ENCODE results near the gene PHF21A.
A peak's percentile ranks its signal among the peaks of the same experiment; 100 is the strongest.

The PHF21A gene

GRCh38 chr11:45899448-45900174 is 221.6 kb downstream of the PHF21A start:
- DNase-seq: peak; percentile 83

- no peak for DNase-seq
Observed at GRCh38 chr11:45899086-45899447, 222.2 kb downstream of the PHF21A start.

DNA sequence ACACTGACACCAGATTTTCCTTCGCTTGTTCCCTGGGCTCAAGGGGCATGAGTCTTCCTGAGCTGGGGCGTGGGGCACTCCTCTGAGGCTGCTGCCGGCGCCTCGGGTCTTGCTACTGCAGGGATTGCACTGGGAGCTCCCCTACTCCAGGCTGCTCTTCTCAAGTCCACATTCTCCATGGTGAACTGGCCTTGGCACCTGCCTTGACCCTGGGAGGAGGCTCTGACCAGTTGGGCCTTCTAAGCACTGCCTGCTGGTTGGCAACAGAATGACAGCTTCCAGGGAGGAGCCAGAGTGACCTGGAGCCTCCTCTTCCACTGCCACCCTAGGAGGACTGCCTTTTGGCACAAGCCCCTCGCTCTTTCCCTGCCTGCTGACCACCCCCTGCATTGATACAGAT is 223.7 kb downstream of the PHF21A start:
- DNase-seq: no peak

- DNase-seq: no peak
Observed at GRCh38 chr11:45896422-45896984, 224.8 kb downstream of the PHF21A start.

DNA sequence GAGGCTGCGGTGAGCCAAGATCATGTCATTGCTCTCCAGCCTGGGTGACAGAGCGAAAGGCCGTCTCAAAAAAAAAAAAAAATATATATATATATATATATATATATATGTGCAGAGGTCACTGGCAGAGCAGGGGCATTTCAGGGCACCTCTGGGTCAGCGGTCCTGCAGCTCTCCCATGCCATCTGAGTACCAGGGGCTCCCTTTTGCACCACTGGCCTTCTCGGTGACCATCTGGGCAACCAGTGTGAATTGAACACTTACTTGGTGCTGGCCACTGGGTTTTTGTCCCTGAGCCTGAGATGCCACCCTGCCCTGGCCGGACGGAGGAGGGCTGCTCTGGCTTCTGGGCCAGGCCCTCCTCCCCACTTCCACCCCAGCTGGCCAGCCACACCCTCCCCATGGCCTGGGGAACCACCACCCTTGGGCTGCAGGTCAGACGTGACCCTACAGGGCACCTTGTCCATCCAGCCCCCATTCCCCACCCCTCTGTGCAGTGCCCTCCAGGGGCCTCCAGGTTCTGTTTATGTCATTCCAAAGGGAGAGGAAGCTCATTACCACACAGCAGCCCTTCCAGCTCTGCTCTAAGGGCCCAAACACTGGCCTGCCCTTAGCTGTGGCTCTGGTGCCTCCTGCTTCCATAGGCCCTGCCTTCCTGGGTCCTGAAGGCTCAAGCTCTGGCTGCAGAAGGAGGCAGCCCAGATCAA is 225.5 kb downstream of the PHF21A start:
- DNase-seq: no peak

GRCh38 chr11:45894555-45895247 is 226.6 kb downstream of the PHF21A start:
- no peak for DNase-seq

GRCh38 chr11:45892856-45893255 is 228.4 kb downstream of the PHF21A start:
- DNase-seq: no peak

- DNase-seq: no peak
Observed at GRCh38 chr11:45890886-45891550, 230.2 kb downstream of the PHF21A start.

- no peak for DNase-seq
Observed at GRCh38 chr11:45889966-45890365, 231.3 kb downstream of the PHF21A start.

- no peak for DNase-seq
Observed at GRCh38 chr11:45889555-45889954, 231.7 kb downstream of the PHF21A start.

GRCh38 chr11:45887587-45887986 is 233.7 kb downstream of the PHF21A start:
- no peak for DNase-seq

DNA sequence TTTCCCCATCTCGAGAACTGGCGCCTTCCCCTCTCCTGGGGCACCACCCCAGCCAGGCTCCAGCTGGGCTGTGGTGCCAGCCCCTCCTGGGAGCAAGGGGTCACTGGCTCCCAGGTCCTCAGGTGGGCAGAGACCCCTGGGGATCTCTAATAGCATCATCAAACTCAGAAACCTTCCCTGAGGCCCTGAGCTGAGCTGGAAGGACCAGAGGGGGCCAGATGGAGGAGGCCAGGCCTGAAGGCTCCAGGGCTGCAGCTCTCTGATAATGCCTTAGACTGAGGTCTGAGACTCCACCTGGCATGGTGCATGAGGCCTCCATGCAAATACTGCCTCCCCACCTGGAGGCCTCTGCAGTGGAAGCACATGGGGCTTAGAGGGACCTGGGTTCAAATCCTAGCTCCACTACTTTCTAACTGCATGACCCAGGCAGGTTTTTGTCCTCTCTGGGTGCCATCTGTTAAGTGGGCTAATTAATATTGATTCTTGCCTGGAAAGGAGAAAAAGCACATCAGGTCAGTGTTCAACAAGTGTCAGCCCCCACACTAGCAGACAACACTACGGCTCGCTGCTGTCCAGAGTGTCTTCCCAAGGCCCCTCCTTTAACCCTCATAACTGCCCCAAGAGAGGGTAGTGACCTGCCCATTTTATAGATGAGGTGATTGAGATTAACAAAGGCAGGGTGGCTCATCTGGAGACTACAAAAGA is 234.3 kb downstream of the PHF21A start:
- no peak for DNase-seq

DNA sequence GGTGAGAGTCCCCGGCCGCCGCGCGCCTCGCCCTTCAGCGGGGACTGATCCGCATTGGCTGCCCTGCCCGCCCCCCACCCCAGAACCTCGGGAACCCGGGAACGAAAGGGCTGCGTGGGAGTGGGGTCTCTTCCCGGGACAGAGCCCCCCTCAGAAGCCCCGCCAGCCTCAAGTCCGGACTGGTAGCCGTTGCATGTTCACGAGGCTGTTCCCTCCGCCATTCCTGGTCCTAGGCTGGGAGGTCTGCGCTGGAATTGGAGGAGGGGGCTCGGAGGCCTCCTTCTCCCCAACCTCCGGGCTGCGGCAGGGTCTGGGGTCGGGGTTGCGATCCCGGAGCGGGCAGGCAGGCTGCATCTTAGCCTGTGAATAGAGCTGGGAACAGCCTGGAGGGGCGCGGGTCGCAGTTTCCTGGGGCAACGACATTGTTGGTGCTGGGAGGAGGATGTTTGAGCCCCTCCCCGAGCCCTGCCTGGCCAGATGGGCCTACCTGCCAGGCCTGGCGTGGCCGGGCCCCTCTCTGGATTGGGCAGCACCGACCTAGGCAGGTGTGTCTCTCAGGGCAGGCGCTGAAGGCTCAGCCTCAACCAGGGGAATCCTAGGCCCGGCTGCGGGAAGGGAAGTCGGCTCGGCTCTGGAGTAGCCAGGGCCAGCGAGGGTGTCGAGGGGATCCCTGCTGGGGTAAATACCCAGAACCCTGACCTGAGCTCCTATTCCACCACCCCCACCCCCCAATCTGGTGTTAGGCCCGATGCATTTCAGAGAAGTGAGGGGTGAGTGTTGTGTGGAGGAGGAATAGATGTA is 235.1 kb downstream of the PHF21A start:
- no peak for DNase-seq

GRCh38 chr11:45885274-45885920 is 235.9 kb downstream of the PHF21A start, which contains the start of gene MAPK8IP1:
MAPK8IP1 (plus strand) TSS chr11:45885651; CDS start chr11:45885821, 170 bp downstream.
- peak; percentile 71 for DNase-seq

GRCh38 chr11:45884596-45885185 is 236.6 kb downstream of the PHF21A start:
- no peak for DNase-seq
